Panc1 (cell line): ENCODE data around the gene P4HTM.

Experiments used
- POLR2AphosphoS5 ChIP-seq: IDR thresholded peaks from 2 replicates; pipeline ENCODE4 v1.6.1; 2012; ENCODE audit warnings: mild to moderate bottlenecking, low read depth, low read length, moderate library complexity
- SIN3A ChIP-seq: IDR thresholded peaks from 2 replicates; pipeline ENCODE4 v1.6.1; 2012; ENCODE audit warnings: low read depth, mild to moderate bottlenecking, low read length, moderate library complexity, borderline replicate concordance; ENCODE audit not compliant: insufficient read depth
- TCF7L2 ChIP-seq: IDR thresholded peaks from 2 replicates; pipeline ENCODE4 v1.6.1; 2011; ENCODE audit warnings: mild to moderate bottlenecking, low read depth, low read length, inconsistent platforms
- TF ChIP-seq, protein P1 (sequence below): fragments of 450-650 bp; IDR thresholded peaks from 2 replicates; pipeline ENCODE4 v1.5.1; 2017; ENCODE audit warnings: mild to moderate bottlenecking

DNA sequence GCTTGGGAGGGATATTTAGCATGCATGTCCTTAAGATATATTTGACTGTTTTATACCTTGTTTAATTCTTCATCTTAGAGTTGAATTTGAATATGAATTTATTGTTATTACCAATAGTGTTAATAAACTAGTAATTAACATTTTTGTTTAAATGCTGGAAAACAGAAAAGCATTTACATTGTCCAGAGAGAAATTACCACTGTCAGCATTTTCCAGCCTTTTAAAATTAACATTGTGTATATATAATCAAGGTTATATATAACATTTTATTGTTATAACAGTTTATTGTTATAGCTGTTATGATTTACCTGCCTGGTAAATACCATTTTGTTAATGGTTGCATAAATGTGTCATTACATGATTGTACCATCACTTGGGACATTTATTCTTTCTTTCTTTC lies 8.0 kb upstream of the P4HTM start:
- TF ChIP-seq, protein P1, sequence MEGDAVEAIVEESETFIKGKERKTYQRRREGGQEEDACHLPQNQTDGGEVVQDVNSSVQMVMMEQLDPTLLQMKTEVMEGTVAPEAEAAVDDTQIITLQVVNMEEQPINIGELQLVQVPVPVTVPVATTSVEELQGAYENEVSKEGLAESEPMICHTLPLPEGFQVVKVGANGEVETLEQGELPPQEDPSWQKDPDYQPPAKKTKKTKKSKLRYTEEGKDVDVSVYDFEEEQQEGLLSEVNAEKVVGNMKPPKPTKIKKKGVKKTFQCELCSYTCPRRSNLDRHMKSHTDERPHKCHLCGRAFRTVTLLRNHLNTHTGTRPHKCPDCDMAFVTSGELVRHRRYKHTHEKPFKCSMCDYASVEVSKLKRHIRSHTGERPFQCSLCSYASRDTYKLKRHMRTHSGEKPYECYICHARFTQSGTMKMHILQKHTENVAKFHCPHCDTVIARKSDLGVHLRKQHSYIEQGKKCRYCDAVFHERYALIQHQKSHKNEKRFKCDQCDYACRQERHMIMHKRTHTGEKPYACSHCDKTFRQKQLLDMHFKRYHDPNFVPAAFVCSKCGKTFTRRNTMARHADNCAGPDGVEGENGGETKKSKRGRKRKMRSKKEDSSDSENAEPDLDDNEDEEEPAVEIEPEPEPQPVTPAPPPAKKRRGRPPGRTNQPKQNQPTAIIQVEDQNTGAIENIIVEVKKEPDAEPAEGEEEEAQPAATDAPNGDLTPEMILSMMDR = no peak
- TF ChIP-seq POLR2AphosphoS5 = no peak
- no peak for TF ChIP-seq SIN3A
- TF ChIP-seq TCF7L2 = no peak
